Cardiac fibroblast (primary cell): ENCODE results near the gene LSM6.

Source experiments
- DNase-seq, 2 donors: peaks; one replicate each; pipeline versions ENCODE4 v3.0.0 to v3.0.0-alpha.2; 2010; ENCODE audit warnings: low read depth in 2 of 2
- H3K4me3 ChIP-seq, 2 donors: replicated peaks in 1 of 2; 1 replicate in 1 of 2; 2 replicates in 1 of 2; pipeline ENCODE4 v1.5.1; 2011; ENCODE audit warnings: low read depth in 2 of 2, low read length in 2 of 2, mild to moderate bottlenecking in 2 of 2, moderate library complexity in 1 of 2
- CTCF ChIP-seq: IDR thresholded peaks from one replicate; pipeline ENCODE4 v1.5.1; 2011; ENCODE audit warnings: low read depth, mild to moderate bottlenecking, low read length, inconsistent platforms

The LSM6 gene

GRCh38 chr4:146194212-146194611 is 18.7 kb downstream of the LSM6 start:
- no peak for DNase-seq
- no peak overlapping the region for H3K4me3 ChIP-seq
- no peak for TF ChIP-seq CTCF

GRCh38 chr4:146202665-146203064 is 27.1 kb downstream of the LSM6 start:
- DNase-seq, result no peak
- no peak for TF ChIP-seq CTCF

GRCh38 chr4:146207410-146207809 is 31.9 kb downstream of the LSM6 start:
- no peak for TF ChIP-seq CTCF
- DNase-seq, result no peak
- H3K4me3 ChIP-seq, result no peak overlapping the region

More at GRCh38 chr4:146202665-146203064, 27.1 kb downstream of the LSM6 start:
- H3K4me3 ChIP-seq, result no peak overlapping the region

- H3K4me3 ChIP-seq, result no peak overlapping the region
- no peak for DNase-seq
- TF ChIP-seq CTCF, result no peak
Observed at GRCh38 chr4:146210890-146211289, 35.4 kb downstream of the LSM6 start.

GRCh38 chr4:146211440-146211839 is 35.9 kb downstream of the LSM6 start:
- TF ChIP-seq CTCF, result no peak
- H3K4me3 ChIP-seq, result no peak overlapping the region
- DNase-seq, result no peak

- no peak overlapping the region for H3K4me3 ChIP-seq
- no peak for TF ChIP-seq CTCF
- peak in 1 of 2 donors; percentile 20 for DNase-seq
Observed at GRCh38 chr4:146212781-146213180, 37.3 kb downstream of the LSM6 start.

- no peak within 1 kb of the TSS for H3K4me3 ChIP-seq
- DNase-seq, result no peak
- no peak for TF ChIP-seq CTCF
Observed at GRCh38 chr4:146214238-146214637, 38.7 kb downstream of the LSM6 start, which contains the start of gene REELD1. Gene REELD1 (plus strand): TSS chr4:146214538. CDS start chr4:146216953, 2,415 bp downstream.
